ENCODE measurements around the gene DIS3L2. TPM values are rescaled to one million over a fixed set of nuclear protein-coding genes. Genes with fewer than 3 reads are reported as not detected.
A peak's percentile ranks its signal among the peaks of the same experiment; 100 is the strongest.

The DIS3L2 gene
- total RNA-seq, 1 donor from 2014 or later: 53.6 TPM

DNA sequence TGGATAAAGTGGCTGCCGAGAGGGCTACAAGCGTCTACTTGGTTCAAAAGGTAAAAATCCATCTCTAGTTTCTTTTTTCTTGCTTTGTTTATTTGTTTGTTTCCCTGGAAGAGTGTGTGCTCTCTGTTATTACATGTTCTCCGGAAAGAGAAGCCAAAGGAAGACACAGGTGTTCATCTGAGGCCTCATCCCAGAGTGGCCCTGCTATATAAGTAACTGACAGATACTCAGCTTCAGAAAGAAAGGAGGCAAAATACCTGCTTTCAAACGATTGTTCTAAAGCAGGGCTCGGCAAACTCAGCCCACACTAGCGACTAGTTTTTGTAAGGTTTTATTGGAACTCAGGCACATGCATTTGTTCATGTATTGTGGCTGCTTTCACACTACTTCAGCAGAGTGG, 277.1 kb downstream of the DIS3L2 start:
- TF ChIP-seq, protein P1, sequence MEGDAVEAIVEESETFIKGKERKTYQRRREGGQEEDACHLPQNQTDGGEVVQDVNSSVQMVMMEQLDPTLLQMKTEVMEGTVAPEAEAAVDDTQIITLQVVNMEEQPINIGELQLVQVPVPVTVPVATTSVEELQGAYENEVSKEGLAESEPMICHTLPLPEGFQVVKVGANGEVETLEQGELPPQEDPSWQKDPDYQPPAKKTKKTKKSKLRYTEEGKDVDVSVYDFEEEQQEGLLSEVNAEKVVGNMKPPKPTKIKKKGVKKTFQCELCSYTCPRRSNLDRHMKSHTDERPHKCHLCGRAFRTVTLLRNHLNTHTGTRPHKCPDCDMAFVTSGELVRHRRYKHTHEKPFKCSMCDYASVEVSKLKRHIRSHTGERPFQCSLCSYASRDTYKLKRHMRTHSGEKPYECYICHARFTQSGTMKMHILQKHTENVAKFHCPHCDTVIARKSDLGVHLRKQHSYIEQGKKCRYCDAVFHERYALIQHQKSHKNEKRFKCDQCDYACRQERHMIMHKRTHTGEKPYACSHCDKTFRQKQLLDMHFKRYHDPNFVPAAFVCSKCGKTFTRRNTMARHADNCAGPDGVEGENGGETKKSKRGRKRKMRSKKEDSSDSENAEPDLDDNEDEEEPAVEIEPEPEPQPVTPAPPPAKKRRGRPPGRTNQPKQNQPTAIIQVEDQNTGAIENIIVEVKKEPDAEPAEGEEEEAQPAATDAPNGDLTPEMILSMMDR (conservative IDR thresholded peaks at IDR 0.05): no peak
- no peak for DNase-seq (ENCODE audit: extremely low spot score, unreplicated experiment)
- Mint-ChIP-seq H3K27ac (peak overlapping the region; percentile 57), H3K9me3 (no peaks in the 10 kb centered on the region), H3K4me3 (no peak overlapping the region), H3K27me3 (no peaks in the 10 kb centered on the region), H3K4me1 (ENCODE audit: unreplicated experiment) (peaks cover 22% of the 10 kb centered on the region), H3K36me3 (peaks cover 17% of the 10 kb centered on the region)

DNA sequence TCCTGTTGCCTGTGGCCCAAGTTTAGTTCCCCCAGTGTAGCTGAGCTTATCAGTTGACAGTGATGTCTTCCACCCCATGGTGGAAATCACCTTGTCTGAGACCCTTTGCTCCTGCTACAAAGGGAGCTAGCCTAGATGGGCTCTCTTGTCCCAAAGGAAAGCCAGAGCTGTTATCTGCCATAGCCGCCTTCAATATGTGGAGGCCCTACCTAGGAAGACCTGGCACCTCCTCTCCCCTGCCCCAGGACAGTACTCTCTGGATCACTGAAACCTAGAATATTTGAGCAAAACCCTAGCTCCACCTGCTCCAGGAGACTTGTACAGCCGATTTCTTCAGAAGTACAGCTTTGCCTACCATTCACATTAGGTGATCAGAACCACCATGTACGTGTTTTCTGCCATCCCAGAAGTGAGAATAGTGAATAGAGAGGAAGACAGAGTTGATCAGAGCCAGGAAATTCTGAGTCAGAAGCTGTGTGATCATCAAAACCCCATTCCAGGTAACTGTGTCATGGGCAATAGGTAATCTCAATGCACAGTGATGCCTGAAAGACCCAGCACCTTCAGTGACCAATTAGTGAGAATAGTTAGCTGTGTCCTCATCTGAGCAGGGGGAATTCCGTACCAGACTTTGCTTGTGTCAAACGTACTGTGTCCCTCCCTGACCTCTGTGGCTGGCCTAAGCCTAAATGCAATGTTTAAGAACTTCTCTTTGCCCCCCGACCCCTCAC, 278.6 kb downstream of the DIS3L2 start:
- DNase-seq (ENCODE audit: extremely low spot score, unreplicated experiment): no peak
- H3K4me3 Mint-ChIP-seq: no peak overlapping the region
- H3K27ac Mint-ChIP-seq: no peak overlapping the region
- H3K4me1 Mint-ChIP-seq (ENCODE audit: unreplicated experiment): peaks cover 17% of the 10 kb centered on the region
- H3K36me3 Mint-ChIP-seq: peaks cover 17% of the 10 kb centered on the region
- TF ChIP-seq, protein P1 (conservative IDR thresholded peaks at IDR 0.05): no peak
- no peaks in the 10 kb centered on the region for H3K27me3 Mint-ChIP-seq
- no peaks in the 10 kb centered on the region for H3K9me3 Mint-ChIP-seq

DNA sequence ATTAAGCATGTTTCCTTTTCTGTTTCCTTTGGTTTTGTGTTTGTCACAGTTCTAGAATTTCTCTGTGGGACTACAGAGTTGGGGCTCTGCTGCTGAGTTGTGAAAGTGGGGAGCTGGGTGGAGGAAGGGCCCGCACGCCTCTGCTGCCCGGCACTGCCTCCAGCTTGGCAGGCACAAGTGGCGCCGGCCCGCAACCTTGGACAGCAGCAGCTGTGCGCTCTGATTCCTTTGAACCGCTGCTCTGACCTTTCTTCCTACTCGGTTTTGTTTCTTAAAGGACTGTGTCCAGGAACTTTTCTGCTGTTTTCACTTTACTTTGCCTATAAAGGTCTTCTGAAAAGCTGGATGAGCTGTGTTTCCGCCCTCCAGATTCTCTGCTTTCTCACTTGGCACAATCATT, 279.4 kb downstream of the DIS3L2 start:
- peaks cover 17% of the 10 kb centered on the region for H3K36me3 Mint-ChIP-seq

DNA sequence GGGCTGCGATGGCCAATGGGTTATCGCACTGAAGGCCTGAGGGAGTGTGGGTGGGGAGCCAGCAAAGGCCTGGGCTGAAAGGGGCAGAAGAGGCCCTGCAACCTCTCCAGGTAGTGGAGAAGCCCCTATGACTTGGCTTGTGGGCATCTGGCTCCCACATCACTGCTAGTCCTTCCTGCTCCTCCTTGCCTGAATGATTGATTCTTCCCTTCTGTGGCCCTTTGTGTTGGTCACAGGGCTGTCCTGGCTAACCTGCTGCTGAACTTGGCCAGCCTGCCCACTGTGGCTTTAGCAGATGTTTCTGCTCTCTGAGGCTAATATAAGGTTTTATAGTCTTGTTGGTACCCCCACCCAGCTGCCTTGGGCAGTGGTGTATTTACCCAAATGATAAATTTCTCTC, 280.8 kb downstream of the DIS3L2 start:
- Mint-ChIP-seq H3K4me3 (no peak overlapping the region), H3K27me3 (no peaks in the 10 kb centered on the region), H3K9me3 (no peaks in the 10 kb centered on the region), H3K27ac (no peak overlapping the region), H3K4me1 (ENCODE audit: unreplicated experiment) (peaks cover 4% of the 10 kb centered on the region), H3K36me3 (peaks cover 17% of the 10 kb centered on the region)
- TF ChIP-seq, protein P1 (conservative IDR thresholded peaks at IDR 0.05): no peak
- DNase-seq (ENCODE audit: extremely low spot score, unreplicated experiment): no peak

More for the DNA sequence above, 279.4 kb downstream of the DIS3L2 start:
- Mint-ChIP-seq H3K27ac (no peak overlapping the region), H3K4me3 (no peak overlapping the region), H3K27me3 (no peaks in the 10 kb centered on the region), H3K4me1 (ENCODE audit: unreplicated experiment) (peaks cover 10% of the 10 kb centered on the region), H3K9me3 (no peaks in the 10 kb centered on the region)
- DNase-seq (ENCODE audit: extremely low spot score, unreplicated experiment): no peak
- TF ChIP-seq, protein P1 (conservative IDR thresholded peaks at IDR 0.05): no peak

DNA sequence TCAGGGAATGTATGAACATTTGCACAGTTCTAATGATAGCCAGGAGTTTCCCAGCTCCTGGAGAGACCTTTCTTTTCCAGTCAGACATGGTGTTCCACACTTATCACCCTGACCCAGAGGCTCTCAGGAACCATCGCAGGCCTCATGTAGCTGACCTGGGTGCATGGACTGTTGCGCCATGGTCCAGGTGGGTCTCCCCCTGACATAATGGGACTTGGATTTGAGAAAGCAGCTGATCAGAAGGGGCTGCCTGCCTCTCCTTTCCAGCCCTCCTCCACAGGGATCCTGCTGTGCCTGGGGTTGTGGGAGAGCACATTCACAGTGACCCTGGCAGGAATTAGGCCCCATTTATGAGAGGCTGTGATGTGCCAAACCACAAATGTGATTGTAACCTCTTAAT, 283.6 kb downstream of the DIS3L2 start:
- Mint-ChIP-seq H3K4me1 (ENCODE audit: unreplicated experiment) (no peaks in the 10 kb centered on the region), H3K9me3 (no peaks in the 10 kb centered on the region), H3K36me3 (peaks cover 8% of the 10 kb centered on the region), H3K27ac (no peak overlapping the region), H3K27me3 (no peaks in the 10 kb centered on the region), H3K4me3 (no peak overlapping the region)
- DNase-seq (ENCODE audit: extremely low spot score, unreplicated experiment): no peak
- TF ChIP-seq, protein P1 (conservative IDR thresholded peaks at IDR 0.05): no peak

All from type B pancreatic cell (in vitro differentiated cells).